GM12891 (cell line): Measurements from ENCODE around the gene GUCA1A.

Experiments
- SPI1 ChIP-seq: IDR thresholded peaks from 2 replicates; pipeline ENCODE4 v1.6.1; 2011; ENCODE audit warnings: low read depth, low read length, control low read depth
- TAF1 ChIP-seq: IDR thresholded peaks from 2 replicates; pipeline ENCODE4 v1.6.1; 2011; ENCODE audit warnings: low read depth, low read length, control low read depth

GRCh38 chr6:42188406-42188805 is 15.2 kb downstream of the GUCA1A start:
- TF ChIP-seq SPI1 (no peak), TAF1 (no peak)
